DOHH2 (cell line): ENCODE results near the gene ROBO2.

Experiments
- EZH2phosphoT487 ChIP-seq: fragments of 200-600 bp; sonication (generic); IDR thresholded peaks from 2 replicates; pipeline ENCODE4 v1.6.1; 2017; ENCODE audit warnings: borderline replicate concordance, mild to moderate bottlenecking, antibody characterized with exemption, low read length, moderate library complexity, mixed read lengths
- TF ChIP-seq, protein P1 (sequence below): fragments of 200-600 bp; sonication (generic); IDR thresholded peaks from one replicate; pipeline ENCODE4 v1.5.1; 2014; ENCODE audit warnings: antibody characterized with exemption, mild to moderate bottlenecking, low read depth, low read length; ENCODE audit not compliant: poor library complexity, severe bottlenecking

- TF ChIP-seq, protein P1, sequence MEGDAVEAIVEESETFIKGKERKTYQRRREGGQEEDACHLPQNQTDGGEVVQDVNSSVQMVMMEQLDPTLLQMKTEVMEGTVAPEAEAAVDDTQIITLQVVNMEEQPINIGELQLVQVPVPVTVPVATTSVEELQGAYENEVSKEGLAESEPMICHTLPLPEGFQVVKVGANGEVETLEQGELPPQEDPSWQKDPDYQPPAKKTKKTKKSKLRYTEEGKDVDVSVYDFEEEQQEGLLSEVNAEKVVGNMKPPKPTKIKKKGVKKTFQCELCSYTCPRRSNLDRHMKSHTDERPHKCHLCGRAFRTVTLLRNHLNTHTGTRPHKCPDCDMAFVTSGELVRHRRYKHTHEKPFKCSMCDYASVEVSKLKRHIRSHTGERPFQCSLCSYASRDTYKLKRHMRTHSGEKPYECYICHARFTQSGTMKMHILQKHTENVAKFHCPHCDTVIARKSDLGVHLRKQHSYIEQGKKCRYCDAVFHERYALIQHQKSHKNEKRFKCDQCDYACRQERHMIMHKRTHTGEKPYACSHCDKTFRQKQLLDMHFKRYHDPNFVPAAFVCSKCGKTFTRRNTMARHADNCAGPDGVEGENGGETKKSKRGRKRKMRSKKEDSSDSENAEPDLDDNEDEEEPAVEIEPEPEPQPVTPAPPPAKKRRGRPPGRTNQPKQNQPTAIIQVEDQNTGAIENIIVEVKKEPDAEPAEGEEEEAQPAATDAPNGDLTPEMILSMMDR: no peak
- no peak for TF ChIP-seq EZH2phosphoT487
These were observed 406.9 kb downstream of the ROBO2 start for GRCh38 chr3:77446761-77447160.
